AG10803 (cell line): Measurements from ENCODE around the gene CD300A.
A peak's percentile ranks its signal among the peaks of the same experiment; 100 is the strongest.

Experiments
- DNase-seq: peaks from one replicate; pipeline ENCODE4 v3.0.0; 2010; ENCODE audit warnings: low read depth
- H3K4me3 ChIP-seq: 2 replicates; pipeline ENCODE4 v1.5.1; 2011; ENCODE audit warnings: mild to moderate bottlenecking, low read length, control low read depth
- TF ChIP-seq, protein P1 (sequence below): conservative IDR thresholded peaks from 2 replicates; pipeline ENCODE4 v1.5.1; 2011; ENCODE audit warnings: mild to moderate bottlenecking, low read length, control low read depth, inconsistent platforms

CD300A gene

DNA sequence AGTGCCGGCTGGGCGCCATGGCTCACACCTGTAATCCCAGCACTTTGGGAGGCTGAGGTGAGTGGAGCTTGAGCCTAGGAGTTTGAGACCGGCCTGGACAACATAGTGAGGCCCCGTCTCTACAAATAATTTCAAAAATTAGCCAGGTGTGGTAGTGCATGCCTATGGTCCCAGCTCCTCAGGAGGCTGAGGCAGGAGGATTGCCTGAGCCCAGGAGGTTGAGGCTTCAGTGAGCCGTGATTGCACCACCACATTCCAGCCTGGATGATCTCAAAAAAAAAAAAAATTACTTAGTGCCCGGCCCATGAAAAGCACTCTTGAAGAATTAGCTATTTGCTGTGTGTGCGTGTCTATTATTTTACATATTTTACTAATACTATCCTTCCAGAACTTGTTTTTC lies 24.9 kb upstream of the CD300A start:
- no peak overlapping the region for H3K4me3 ChIP-seq
- TF ChIP-seq, protein P1, sequence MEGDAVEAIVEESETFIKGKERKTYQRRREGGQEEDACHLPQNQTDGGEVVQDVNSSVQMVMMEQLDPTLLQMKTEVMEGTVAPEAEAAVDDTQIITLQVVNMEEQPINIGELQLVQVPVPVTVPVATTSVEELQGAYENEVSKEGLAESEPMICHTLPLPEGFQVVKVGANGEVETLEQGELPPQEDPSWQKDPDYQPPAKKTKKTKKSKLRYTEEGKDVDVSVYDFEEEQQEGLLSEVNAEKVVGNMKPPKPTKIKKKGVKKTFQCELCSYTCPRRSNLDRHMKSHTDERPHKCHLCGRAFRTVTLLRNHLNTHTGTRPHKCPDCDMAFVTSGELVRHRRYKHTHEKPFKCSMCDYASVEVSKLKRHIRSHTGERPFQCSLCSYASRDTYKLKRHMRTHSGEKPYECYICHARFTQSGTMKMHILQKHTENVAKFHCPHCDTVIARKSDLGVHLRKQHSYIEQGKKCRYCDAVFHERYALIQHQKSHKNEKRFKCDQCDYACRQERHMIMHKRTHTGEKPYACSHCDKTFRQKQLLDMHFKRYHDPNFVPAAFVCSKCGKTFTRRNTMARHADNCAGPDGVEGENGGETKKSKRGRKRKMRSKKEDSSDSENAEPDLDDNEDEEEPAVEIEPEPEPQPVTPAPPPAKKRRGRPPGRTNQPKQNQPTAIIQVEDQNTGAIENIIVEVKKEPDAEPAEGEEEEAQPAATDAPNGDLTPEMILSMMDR = no peak
- DNase-seq = no peak

DNA sequence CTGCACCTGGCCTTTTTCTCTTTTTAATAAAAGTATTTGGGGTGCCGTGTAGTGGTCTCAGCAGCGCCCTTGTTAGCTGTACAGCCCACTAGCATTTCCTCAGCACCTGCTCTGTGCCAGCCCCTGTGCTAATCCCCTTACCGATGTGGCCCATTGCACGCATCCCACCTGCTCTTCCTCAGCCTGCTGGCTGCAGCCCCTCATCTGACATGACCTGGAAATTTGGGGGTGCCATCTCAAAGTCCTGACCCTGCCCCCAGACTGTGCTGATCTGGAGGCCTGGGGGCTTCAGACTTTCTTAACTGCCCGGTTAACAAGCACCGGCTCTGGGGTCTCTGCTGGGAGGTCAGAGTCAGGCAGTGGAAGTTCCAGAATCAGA lies 24.2 kb upstream of the CD300A start:
- TF ChIP-seq, protein P1 = no peak
- H3K4me3 ChIP-seq = no peak overlapping the region
- DNase-seq = no peak

DNA sequence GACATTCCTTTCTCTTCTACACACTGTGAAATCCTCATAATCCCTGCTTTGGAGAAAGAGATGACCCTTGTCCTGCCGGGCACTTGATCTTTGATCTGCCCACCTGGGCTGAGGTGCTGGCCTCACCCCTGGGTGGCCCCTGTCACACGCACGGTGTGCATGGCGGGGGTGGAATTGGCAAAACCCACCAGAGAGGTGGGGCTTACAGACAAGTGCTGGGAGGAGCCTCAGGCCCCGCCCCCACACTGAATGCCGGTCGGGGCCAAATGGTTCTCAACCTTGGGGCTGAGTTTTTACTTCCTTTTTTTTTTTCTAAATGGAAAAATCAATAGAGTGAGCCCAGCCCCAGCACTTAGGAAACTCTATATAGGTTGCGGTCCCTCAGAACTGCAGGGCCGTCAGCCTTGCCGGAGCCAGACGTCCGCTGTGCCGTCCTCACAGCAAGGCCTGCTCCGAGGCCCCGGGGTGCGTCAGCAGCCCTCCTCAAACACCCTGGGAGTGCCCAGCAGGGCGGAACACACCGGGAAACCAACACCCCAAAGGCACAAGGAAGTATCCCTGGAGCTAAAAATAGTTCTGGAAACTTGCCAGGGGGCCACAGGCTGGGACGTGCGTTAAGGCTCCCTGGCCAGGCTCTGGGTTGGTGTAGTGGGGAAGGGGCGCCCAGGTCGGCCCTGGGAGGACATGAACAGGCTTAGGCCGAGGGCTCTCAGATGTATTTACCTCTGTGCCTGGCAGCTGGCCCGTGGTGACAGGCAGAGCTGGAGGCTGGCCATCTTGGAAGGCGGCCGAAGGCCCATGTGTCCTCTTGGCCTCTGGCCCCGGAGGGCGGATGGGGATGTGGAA lies 23.5 kb upstream of the CD300A start:
- TF ChIP-seq, protein P1 = no peak
- DNase-seq = peak; percentile 12
- H3K4me3 ChIP-seq = no peak overlapping the region

DNA sequence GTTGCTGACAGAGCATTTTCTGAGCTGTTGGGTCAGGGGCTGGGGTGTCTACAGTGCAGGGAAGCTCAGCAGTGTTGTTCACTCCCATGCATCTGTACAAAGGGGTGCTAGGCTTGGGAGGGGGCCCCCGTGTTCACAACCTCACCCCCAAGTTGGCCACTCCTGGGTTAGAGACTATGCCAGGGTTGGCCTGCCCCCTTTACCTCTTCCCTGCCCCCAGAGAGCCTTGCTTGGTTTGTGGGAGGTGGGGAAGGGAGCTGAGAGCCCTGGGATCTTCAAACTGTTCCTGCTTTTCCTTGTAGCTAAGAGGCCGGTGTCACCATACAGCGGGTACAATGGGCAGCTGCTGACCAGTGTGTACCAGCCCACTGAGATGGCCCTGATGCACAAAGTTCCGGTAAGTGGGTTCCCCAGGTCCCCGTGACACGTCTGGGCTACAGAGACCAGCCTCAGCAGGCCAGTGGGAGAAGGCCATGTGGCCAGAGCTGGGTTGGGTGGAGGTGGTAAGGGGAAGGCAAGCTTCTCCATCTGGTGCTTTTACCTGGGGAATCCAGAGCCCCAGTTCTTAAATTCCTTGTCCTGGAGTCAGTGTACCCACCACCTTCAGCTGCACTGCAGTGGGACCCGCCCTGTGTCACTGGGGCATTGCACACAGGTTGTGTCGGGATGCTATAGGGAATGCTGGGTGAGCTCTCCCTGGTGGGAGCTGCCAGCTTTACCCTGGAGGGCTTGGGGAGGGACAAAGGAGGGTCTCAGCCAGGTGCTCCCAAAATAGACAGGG lies 22.7 kb upstream of the CD300A start:
- H3K4me3 ChIP-seq = no peak overlapping the region
- no peak for DNase-seq
- TF ChIP-seq, protein P1 = no peak

DNA sequence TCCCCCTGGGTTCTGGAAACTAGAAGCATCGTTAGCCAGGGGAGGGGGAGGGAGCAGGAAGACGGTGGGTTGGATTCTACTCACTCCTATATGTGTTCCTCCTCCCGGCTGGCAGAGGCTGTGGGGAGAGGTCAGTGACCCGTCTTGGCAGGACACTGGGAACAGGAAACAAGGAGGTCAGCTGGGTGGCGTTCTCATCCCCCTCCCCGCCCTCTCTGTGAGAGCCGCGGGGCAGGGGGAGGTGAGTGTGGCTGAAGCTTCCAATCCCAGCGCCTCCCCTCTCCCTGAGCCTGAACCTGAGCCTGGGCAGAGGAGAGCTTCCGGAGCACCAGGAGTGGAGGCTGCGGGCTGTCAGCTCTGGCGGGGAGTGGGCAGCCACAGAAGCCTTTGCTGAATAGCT lies 22.0 kb upstream of the CD300A start:
- DNase-seq = no peak
- no peak overlapping the region for H3K4me3 ChIP-seq
- TF ChIP-seq, protein P1 = no peak

DNA sequence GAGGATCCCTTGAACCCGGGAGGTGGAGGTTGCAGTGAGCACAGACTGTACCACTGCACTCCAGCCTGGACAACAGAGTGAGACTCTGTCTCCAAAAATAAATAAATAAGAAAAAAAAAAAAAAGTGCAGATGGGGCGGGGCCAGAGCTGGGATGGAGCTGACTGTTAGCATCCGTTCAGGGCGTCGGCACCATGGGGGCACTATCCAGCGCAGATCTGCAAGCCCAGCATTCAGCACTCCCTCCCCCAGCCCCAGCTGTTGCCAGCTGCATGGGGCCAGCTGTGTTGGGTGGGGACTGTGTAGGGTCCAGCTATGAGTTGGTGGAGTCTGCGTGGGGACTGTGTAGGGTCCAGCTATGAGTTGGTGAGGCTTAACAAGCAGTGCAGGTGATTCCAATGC lies 21.3 kb upstream of the CD300A start:
- DNase-seq = no peak
- TF ChIP-seq, protein P1 = no peak

More for the DNA sequence above, 21.3 kb upstream of the CD300A start:
- no peak overlapping the region for H3K4me3 ChIP-seq
